Left ventricle myocardium inferior (tissue), 1 donor: ENCODE data around the gene PLD4. TPM values are rescaled to one million over a fixed set of nuclear protein-coding genes. Genes with fewer than 3 reads are reported as not detected.
A peak's percentile ranks its signal among the peaks of the same experiment; 100 is the strongest.
"Not testable (repeated sequence)": the region's sequence is repeated elsewhere in the genome, so short reads cannot be mapped to it uniquely, and the experiment has no call there.

Experiments used
- DNase-seq: peaks from one replicate; pipeline ENCODE4 v3.0.0-alpha.2; 2020
- H3K27ac ChIP-seq: fragments of 200-600 bp; replicated peaks from 2 replicates; pipeline ENCODE4 v1.8.0; 2021
- H3K27me3 ChIP-seq: fragments of 200-600 bp; 2 replicates; pipeline ENCODE4 v1.8.0; 2021; ENCODE audit warnings: low read depth
- H3K36me3 ChIP-seq: fragments of 200-600 bp; 2 replicates; pipeline ENCODE4 v1.8.0; 2021
- H3K4me1 ChIP-seq: fragments of 200-600 bp; 2 replicates; pipeline ENCODE4 v1.8.0; 2021
- H3K4me3 ChIP-seq: fragments of 200-600 bp; 2 replicates; pipeline ENCODE4 v1.8.0; 2021; ENCODE audit warnings: mild to moderate bottlenecking, moderate library complexity
- H3K9me3 ChIP-seq: fragments of 200-600 bp; replicated peaks from 2 replicates; pipeline ENCODE4 v1.8.0; 2021
- CTCF ChIP-seq: fragments of 200-600 bp; IDR thresholded peaks from 2 replicates; pipeline ENCODE4 v1.8.0; 2021; ENCODE audit warnings: antibody characterized with exemption, mild to moderate bottlenecking, borderline replicate concordance
- intact Hi-C: fragments of 100-400 bp; cut with micrococcal nuclease; formaldehyde crosslinking; loops from one replicate; pipeline ENCODE4 v1.11.0; 2022
- total RNA-seq: library from RNA; stranded (reverse); fragmentation: NEBNext Ultra II Directional; extraction: Animal tissue kit (Norgen Biotek cat#: 25700); gene quantifications from one replicate; pipeline ENCODE4 v1.2.1, GENCODE V29; 2021
- donor health status: DM: no; HTN: yes; CAD: no; lungs with severe emphysema.

The PLD4 gene
- total RNA-seq, 1 donor from 2014 or later: 0.44 TPM

DNA sequence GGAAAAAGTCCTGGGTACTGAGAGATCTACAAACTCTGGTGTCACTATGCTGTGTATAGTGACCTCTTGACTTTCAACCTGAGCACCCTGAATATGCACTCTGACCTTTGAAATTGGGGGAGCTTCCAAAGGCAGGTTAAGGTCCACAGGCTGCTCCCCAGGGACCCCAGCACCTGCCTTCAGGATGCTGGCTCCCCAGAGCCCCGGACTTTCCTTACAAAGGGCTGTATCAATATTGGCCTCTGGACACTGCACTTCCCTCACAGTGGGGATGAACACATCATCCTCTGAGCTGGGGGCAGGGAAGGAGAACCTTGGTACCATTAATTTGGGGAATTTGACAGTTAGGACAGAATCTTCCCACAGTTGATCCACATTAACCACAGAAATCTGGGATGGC is 14.3 kb downstream of the PLD4 start:
- intact Hi-C loops: no loop called here
- Histone ChIP-seq H3K4me3 (no peak overlapping the region), H3K36me3 (no peaks in the 10 kb centered on the region), H3K4me1 (peaks cover 3% of the 10 kb centered on the region), H3K27ac (no peak overlapping the region), H3K27me3 (peaks cover 60% of the 10 kb centered on the region), H3K9me3 (no peaks in the 10 kb centered on the region)
- no peak for TF ChIP-seq CTCF
- DNase-seq: no peak

DNA sequence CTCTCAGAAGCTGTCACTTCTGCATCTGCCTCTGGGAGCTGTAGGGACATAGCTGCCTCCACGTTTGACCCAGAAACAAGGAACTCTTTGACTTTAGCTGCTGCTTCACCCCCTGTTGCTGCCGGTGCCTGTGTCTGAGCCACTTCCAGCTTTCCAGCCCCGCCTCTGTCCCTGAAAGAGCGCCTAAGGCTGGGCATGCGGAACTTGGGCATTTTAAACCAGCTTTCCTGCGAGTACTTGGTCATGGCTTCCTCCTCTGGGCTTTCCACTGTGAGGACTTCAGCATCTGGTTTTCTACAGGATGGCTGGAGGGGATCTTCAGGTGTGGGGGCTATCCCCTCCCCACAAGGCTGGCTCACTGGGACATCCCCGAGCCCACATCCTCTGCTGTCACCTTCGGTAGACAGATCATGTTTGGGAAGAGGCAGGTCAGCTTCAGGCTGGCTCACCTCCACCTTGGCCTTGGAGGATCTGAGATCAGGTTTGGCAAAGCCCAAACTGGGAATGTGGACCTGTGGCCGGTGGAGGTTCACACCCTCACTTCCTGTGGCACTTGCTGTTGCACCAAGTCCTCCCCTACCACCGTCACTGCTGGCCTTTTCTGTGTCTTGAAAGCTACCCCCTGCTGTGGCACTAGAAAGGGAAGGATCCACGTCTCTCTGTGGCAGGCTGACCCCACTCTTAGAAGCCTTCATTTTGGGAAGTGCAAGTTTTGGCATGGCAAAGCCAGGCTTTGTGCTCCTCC is 15.2 kb downstream of the PLD4 start:
- Histone ChIP-seq H3K27me3 (peaks cover 51% of the 10 kb centered on the region), H3K36me3 (no peaks in the 10 kb centered on the region)
- DNase-seq: peak; percentile 11

DNA sequence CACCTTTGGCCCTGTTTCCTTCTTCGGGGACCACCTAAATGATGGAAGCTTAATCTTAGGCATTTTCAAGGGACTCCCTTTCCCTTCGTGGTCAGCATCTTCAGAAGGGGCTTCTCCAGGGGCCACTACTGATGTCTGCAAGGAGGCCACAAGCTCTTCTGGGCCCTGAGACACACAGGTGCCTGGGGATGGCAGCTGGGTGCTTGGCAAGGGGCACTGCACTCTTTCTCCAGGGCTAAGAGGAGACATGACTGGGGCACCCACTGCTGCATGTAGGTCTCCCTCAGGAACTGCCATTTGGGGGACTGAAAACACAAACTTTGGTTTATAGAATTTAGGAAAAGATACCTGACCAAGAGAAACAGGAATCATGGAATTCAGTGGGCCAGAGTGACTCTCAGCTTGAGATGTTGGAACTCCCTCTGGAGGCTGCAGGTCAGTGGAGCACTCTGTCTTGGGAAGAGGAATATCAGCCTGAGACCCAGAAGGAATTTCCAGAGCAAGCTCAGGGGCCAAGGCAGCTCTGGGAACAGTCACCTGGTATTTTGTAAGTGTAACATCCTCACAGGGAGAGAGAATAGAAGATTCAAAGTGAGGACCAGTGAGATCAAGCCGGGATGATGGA is 16.0 kb downstream of the PLD4 start:
- H3K36me3 ChIP-seq: no peaks in the 10 kb centered on the region
- H3K27ac ChIP-seq: no peak overlapping the region
- H3K27me3 ChIP-seq: peaks cover 45% of the 10 kb centered on the region
- no peak overlapping the region for H3K4me3 ChIP-seq
- no peaks in the 10 kb centered on the region for H3K4me1 ChIP-seq
- intact Hi-C loops: no loop called here
- no peak for TF ChIP-seq CTCF
- no peak for DNase-seq
- no peaks in the 10 kb centered on the region for H3K9me3 ChIP-seq

More for the DNA sequence above, 15.2 kb downstream of the PLD4 start:
- H3K27ac ChIP-seq: no peak overlapping the region
- H3K4me3 ChIP-seq: no peak overlapping the region
- TF ChIP-seq CTCF: no peak
- no peaks in the 10 kb centered on the region for H3K4me1 ChIP-seq
- H3K9me3 ChIP-seq: no peaks in the 10 kb centered on the region
- intact Hi-C loops: no loop called here

DNA sequence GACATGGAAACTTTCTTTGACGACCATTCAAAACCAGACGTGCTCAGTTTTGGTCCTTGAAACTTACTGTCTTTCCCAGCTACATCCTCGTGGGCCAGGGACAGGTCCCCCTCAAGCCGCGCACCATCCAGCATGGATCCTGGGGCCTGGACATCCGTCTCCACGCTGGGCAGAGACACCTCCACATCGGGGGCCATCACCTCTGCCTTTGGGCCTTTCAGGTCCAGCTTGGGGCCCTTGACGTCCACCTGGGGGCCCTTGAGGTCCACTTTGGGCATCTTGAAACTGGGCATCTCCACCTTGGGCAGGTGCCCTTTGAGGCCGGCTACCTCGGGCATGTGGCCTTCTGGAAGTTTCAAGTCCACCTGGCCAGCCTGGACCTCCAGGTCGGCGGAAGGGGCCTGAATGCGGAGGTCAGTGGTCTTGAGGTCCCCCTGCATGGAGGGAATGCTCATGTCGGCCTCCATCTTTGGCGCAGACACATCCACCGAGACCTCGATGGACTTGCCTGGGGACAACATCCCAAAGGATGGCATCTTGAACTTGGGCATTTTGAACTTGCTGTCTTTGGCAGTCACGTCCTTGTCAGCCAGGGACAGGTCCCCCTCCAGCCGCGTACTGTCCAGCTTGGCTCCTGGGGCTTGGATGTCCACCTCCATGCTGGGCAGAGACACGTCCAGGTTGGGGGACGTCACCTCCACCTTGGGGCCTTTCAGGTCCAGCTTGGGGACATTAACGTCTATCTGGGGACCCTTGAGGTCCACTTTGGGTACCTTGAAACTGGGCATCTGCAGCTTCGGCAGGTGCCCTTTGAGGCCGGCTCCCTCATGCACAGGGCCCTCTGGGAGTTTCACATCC is 17.1 kb downstream of the PLD4 start:
- Histone ChIP-seq H3K4me3 (no peak overlapping the region), H3K4me1 (no peaks in the 10 kb centered on the region), H3K27me3 (peaks cover 36% of the 10 kb centered on the region), H3K27ac (no peak overlapping the region), H3K9me3 (no peaks in the 10 kb centered on the region), H3K36me3 (no peaks in the 10 kb centered on the region)
- DNase-seq: peak; percentile 11
- TF ChIP-seq CTCF: no peak
- intact Hi-C loops: no loop called here

GRCh38 chr14:104942586-104942985 is 17.9 kb downstream of the PLD4 start:
- intact Hi-C loops: no loop called here
- Histone ChIP-seq H3K9me3 (no peaks in the 10 kb centered on the region), H3K4me3 (no peak overlapping the region), H3K27me3 (peaks cover 30% of the 10 kb centered on the region), H3K36me3 (no peaks in the 10 kb centered on the region), H3K4me1 (no peaks in the 10 kb centered on the region), H3K27ac (no peak overlapping the region)
- TF ChIP-seq CTCF: no peak
- no peak for DNase-seq

GRCh38 chr14:104943216-104944015 is 18.7 kb downstream of the PLD4 start:
- H3K4me1 ChIP-seq, H3K9me3 ChIP-seq, H3K4me3 ChIP-seq, H3K27ac ChIP-seq, DNase-seq, intact Hi-C loops, H3K36me3 ChIP-seq: not testable (repeated sequence)
- H3K27me3 ChIP-seq: peaks cover 28% of the 10 kb centered on the region

GRCh38 chr14:104944016-104944308 is 19.3 kb downstream of the PLD4 start:
- not testable (repeated sequence) for H3K36me3 ChIP-seq

More at GRCh38 chr14:104944016-104944308, 19.3 kb downstream of the PLD4 start:
- H3K4me3 ChIP-seq, H3K27ac ChIP-seq, H3K9me3 ChIP-seq, H3K4me1 ChIP-seq, intact Hi-C loops: not testable (repeated sequence)
- peak; percentile 9 for DNase-seq
- peaks cover 22% of the 10 kb centered on the region for H3K27me3 ChIP-seq
